ENCODE data around the gene CORIN. TPM values are rescaled to one million over a fixed set of nuclear protein-coding genes. Genes with fewer than 3 reads are reported as not detected.
"Not testable (repeated sequence)": the region's sequence is repeated elsewhere in the genome, so short reads cannot be mapped to it uniquely, and the experiment has no call there.

The CORIN gene
- total RNA-seq, 1 experiment from 2014 or later = 1.2 TPM

GRCh38 chr4:47776353-47776752 is 61.5 kb downstream of the CORIN start:
- DNase-seq (ENCODE audit: low read depth) = no peak

- no peak for DNase-seq (ENCODE audit: low read depth)
These were observed 63.8 kb downstream of the CORIN start for GRCh38 chr4:47774079-47774478.

GRCh38 chr4:47771020-47771419 is 66.8 kb downstream of the CORIN start:
- DNase-seq (ENCODE audit: low read depth) = no peak

DNA sequence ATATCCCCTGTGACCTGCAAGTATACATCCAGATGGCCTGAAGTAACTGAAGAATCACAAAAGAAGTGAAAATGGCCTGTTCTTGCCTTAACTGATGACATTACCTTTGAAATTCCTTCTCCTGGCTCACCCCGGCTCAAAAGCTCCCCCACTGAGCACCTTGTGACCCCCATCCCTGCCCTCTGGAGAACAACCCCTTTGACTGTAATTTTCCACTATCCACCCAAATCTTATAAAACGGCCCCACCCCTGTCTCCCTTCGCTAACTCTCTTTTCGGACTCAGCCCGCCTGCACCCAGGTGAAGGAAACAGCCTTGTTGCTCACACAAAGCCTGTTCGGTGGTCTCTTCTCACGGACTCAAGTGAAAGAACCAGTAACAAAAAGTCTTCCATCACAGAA is 69.9 kb downstream of the CORIN start:
- DNase-seq (ENCODE audit: low read depth) = not testable (repeated sequence)

DNA sequence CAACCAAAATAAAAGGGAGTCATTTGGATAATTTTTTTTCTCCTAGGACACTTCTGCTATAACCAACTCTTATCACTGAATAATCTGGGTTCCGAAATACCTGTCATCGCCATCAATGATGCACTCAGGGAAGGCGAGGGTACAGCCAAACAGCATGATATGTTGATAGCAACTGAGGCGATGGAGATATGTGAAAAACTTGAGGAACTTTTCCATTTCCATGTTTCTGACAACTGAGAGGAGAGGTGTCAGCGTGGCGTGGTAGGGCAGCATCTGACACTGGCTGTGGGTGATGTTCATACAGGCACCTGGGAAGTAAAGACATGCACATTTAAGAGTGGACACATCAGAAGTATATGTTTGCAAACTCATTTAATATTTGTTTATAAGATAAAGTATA is 74.6 kb downstream of the CORIN start:
- DNase-seq (ENCODE audit: low read depth) = no peak

GRCh38 chr4:47762376-47763266 is 75.2 kb downstream of the CORIN start:
- no peak for DNase-seq (ENCODE audit: low read depth)

DNA sequence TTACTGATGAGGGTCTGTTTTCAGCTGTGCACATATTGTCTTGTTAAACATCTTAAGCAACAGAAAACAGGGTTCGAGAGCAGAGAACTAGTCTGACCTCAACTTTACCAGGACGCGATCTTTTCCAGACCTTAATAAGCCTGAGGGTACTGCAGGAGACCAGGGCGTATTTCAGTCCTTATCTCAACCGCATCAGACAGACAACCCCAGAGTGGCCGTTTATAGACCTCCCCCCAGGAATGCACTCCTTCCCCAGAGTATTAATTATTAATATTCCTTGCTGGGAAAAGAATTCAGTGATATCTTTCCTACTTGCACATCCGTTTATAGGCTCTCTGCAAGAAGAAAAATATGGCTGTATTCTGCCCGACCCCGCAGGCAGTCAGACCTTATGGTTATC is 84.6 kb downstream of the CORIN start:
- not testable (repeated sequence) for DNase-seq (ENCODE audit: low read depth)

DNA sequence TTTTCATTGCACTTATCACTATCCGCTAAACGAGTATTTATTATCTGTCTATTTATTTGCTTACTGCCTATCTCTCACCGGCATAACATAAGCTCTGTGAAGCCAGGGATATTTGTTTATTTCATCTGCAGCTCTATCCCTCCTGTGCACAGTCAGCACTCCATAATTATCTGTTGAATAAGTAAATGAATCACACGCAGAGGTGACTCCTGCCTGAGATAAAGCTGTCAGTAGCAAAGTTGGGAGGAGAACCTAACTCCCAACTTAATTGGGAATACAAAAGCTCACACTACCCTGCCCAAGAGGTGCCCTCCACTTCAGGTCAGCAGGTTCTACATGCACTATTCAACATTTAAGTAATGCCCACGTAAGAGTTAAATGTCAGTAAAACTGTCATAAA is 85.7 kb downstream of the CORIN start:
- DNase-seq (ENCODE audit: low read depth) = no peak

- DNase-seq (ENCODE audit: low read depth) = no peak
These were observed 87.1 kb downstream of the CORIN start for GRCh38 chr4:47750788-47751187.

- DNase-seq (ENCODE audit: low read depth) = no peak
These were observed 88.0 kb downstream of the CORIN start for GRCh38 chr4:47749858-47750257.

DNA sequence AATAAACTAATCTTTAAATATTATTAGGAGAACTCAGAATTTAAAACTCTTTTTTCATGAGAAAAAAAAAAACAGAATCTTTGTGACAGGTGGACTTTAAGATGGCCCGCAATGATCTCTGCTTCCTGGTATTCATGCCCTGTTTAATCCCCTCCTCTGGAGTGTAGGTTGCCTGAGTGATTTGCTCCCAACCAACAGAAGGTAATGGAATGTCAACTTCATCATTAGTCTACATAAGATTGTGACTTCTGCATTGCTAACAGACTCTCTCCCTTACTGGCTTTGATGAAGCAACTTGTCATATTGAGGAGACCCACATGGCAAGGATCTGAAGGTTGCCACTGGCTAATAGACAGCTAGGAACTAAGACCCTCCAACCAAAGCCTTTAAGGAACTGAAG is 88.8 kb downstream of the CORIN start:
- no peak for DNase-seq (ENCODE audit: low read depth)

GRCh38 chr4:47747846-47748494 is 89.9 kb downstream of the CORIN start:
- no peak for DNase-seq (ENCODE audit: low read depth)

DNA sequence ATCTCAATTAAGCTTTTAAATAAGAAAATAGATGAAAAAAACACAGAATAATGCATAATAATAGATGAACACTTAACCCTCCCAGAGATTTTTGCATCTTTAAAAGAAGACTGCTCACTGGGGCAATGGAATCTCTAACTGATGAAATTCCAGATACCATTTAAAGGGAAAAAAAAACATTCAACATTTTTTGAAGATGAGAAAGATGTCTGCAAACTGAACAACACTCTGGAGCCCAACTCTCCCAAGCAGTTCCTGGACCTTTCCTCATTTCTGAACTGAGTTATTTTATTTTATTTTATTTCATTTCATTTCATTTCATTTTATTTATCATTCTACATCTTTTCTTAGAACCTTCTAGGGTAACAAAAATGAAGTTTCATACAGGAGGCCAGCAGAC is 90.7 kb downstream of the CORIN start:
- DNase-seq (ENCODE audit: low read depth) = no peak

- no peak for DNase-seq (ENCODE audit: low read depth)
These were observed 91.7 kb downstream of the CORIN start for GRCh38 chr4:47746122-47746521.

GRCh38 chr4:47744843-47745382 is 93.0 kb downstream of the CORIN start:
- no peak for DNase-seq (ENCODE audit: low read depth)

GRCh38 chr4:47744253-47744652 is 93.6 kb downstream of the CORIN start:
- DNase-seq (ENCODE audit: low read depth) = no peak

- DNase-seq (ENCODE audit: low read depth) = peak; percentile 76
These were observed 96.7 kb downstream of the CORIN start for GRCh38 chr4:47741200-47741599.

DNA sequence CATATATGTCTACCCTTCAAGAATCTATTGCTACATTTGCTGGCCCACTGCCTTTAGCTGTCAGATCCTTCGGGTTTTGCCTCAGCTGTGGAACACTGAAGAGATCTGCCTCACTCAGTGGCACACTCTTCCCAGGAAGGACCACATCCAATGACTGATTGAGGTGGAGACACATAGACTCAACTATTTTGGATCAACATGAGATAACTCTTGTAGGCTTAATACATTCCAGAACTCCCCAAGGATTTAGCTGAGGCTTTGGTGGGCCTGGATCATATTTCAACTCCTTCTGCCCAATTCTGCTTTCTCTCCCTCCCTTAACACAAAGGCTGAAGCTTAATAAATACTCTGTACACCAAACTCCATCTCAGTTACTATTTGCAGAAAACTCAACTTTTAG is 100.5 kb downstream of the CORIN start:
- no peak for DNase-seq (ENCODE audit: low read depth)

GRCh38 chr4:47736555-47736954 is 101.3 kb downstream of the CORIN start:
- DNase-seq (ENCODE audit: low read depth) = no peak

DNA sequence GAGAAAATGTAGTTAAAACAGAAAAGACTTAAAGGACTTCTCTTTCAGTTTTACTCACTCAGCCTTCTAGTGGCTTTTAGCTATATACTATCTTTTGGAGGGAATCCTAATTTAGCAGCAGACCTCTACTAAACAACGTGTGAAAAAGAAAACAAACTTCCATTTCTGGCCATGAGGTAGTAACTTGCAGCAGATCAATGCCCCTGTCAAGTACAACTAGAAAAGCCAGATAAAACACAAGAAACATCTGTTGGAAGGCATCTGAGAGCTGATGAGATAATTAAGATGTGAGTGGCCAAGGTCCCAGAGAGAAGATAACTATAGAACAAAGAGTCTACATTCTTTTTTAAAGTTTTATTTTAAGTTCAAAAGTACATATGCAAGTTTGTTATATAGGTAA is 101.7 kb downstream of the CORIN start:
- DNase-seq (ENCODE audit: low read depth) = no peak

GRCh38 chr4:47733302-47734175 is 104.3 kb downstream of the CORIN start:
- peak; percentile 19 for DNase-seq (ENCODE audit: low read depth)

- DNase-seq (ENCODE audit: low read depth) = no peak
These were observed 106.7 kb downstream of the CORIN start for GRCh38 chr4:47731182-47731581.
